Mucosa of stomach (tissue), 1 donor: ENCODE data around the gene PAK1IP1.

Source experiments
- H3K27me3 ChIP-seq: one replicate; pipeline ENCODE4 v1.7.0; 2013; ENCODE audit warnings: mild to moderate bottlenecking, low read length; ENCODE audit not compliant: control insufficient read depth, insufficient read depth
- H3K36me3 ChIP-seq: one replicate; pipeline ENCODE4 v1.7.0; 2013; ENCODE audit warnings: low read length; ENCODE audit not compliant: control insufficient read depth, insufficient read depth
- H3K4me1 ChIP-seq: one replicate; pipeline ENCODE4 v1.7.0; 2013; ENCODE audit warnings: mild to moderate bottlenecking, low read length; ENCODE audit not compliant: control insufficient read depth, insufficient read depth
- H3K4me3 ChIP-seq: one replicate; pipeline ENCODE4 v1.7.0; 2013; ENCODE audit warnings: low read length
- H3K9ac ChIP-seq: one replicate; pipeline ENCODE4 v1.7.0; 2013; ENCODE audit warnings: mild to moderate bottlenecking, low read length, moderate library complexity
- H3K9me3 ChIP-seq: one replicate; pipeline ENCODE4 v1.7.0; 2013; ENCODE audit warnings: mild to moderate bottlenecking, low read length, moderate library complexity; ENCODE audit not compliant: control insufficient read depth
- donor health status: Pancreatic carcinoma.

The PAK1IP1 gene

DNA sequence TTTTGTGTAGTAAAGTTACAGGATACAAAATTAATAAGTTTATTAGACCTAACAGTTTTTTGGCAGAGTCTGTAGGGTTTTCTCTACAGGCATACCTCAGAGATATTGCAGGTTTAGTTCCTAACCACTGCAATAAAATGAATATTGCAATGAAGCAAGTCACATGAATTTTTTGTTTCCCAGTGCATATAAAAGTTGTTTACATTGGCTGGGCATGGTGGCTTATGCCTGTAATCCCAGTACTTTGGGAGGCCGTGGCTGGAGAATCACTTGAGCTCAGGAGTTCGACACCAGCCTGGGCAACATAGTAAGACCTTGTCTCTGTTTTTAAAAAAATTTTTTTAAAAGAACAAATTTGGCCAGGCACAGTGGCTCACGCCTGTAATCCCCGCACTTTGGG lies 16.3 kb upstream of the PAK1IP1 start:
- H3K27me3 ChIP-seq: no peaks in the 10 kb centered on the region
- H3K4me1 ChIP-seq: no peaks in the 10 kb centered on the region
- H3K9ac ChIP-seq: no peak overlapping the region
- no peaks in the 10 kb centered on the region for H3K36me3 ChIP-seq
- H3K4me3 ChIP-seq: no peak overlapping the region
- H3K9me3 ChIP-seq: no peaks in the 10 kb centered on the region

DNA sequence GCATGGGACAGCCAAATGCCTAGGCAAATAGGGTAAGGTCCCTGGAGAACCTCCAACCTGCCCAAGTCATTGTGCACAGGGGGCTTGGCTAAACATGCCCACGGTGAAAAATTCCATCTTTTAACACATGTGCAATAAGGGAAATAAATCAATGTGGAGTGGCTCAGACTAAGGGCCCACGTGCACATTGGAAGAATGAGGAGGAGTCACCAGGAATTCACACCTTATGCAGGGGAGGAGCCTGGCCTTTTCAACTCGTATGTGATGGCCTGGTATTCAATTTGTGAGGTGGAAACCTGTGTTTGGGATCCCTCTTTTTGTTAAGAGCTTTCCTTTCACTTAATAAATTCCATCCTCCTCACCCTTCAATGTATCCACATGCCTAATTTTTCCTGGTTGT lies 13.0 kb upstream of the PAK1IP1 start:
- Histone ChIP-seq H3K9ac (no peak overlapping the region), H3K27me3 (no peaks in the 10 kb centered on the region), H3K4me3 (no peak overlapping the region), H3K36me3 (no peaks in the 10 kb centered on the region), H3K4me1 (no peaks in the 10 kb centered on the region), H3K9me3 (no peaks in the 10 kb centered on the region)

DNA sequence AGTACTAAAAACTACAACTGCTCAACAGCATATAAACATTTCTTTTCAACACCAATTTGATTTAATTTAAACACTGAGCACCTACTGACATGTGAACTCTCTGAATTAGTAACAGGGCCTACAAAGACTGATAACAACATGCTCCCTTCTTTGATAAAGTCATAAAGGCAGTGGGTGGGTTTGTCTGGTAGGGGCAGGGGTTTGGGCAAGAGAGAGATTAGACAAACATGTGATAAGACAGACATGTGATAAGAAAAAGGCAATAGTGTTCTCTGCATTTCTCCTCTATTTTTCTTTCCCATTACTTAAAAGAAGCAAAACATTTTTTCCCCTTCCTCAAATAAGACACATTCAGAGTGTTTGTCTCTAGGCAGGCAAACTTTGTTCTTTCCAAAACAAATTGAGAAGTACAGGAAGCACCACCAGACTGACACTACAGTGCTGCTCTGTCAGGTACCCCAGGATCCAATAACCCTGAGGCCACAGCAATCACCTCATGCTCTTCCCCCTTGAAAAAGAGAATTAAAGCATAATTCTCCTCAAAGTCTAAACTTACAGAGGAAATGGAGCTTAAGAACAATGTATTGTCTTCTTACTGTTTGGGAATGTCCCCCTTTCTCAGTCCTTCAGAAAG lies 12.3 kb upstream of the PAK1IP1 start:
- H3K4me1 ChIP-seq: no peaks in the 10 kb centered on the region
- H3K4me3 ChIP-seq: no peak overlapping the region
- no peak overlapping the region for H3K9ac ChIP-seq
- no peaks in the 10 kb centered on the region for H3K9me3 ChIP-seq
- H3K36me3 ChIP-seq: no peaks in the 10 kb centered on the region
- no peaks in the 10 kb centered on the region for H3K27me3 ChIP-seq

DNA sequence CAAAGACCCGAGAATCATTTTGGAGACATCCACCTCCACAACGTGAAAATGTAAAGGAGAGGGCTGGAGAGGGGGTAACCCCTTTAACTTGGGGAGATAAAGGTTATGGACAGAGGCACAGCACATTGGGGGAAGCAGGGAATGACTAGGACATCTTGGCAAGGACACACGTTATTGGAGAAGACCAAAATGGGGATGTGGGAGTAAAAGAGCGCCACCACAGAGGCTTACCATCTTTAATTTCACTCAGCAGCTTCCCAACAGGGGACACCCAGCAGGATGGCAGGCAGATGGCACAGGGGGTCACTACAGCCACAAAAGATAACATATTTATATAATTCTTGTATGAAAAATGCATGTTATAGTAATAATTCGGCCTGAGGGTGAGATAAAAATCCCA lies 10.2 kb upstream of the PAK1IP1 start:
- Histone ChIP-seq H3K36me3 (no peaks in the 10 kb centered on the region), H3K9ac (no peak overlapping the region), H3K4me1 (no peaks in the 10 kb centered on the region), H3K4me3 (no peak overlapping the region), H3K9me3 (no peaks in the 10 kb centered on the region), H3K27me3 (no peaks in the 10 kb centered on the region)

DNA sequence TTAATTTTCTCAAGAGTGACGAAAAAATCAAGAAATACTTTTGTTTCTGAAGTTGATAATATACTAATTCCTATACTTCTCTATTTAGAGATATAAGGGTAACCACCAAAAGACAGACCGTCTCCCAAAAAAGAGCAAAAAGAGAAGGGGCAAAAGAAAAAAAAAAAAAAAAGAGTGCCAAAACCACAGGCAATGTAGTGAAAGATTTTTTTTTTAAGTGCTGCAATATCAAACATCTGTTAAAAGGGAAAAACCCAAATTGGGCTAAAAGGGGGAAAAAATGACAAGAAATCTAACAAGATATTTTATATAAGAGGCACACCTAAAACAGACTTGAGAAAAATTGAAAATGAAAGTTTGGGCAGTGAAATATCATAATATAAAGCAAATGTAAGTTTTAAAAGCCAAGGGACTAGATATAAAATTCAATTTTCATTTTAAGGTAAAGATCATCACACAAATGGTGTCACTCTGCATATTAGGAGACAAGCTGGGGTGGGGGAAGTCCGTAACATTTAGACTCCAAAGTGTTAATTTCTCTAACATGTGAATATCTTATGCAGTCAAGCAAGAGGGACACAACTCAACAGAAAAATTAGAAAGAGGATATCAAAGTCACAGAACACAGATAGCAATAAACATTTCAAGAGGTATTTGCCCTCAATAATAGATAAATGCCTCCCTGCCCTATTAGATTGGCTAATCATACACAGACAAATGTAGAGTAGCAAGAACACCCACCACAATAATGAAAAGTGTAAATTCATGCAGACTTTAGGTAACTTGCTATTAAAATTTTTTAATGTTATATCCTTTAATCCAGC lies 9.5 kb upstream of the PAK1IP1 start:
- Histone ChIP-seq H3K27me3 (no peaks in the 10 kb centered on the region), H3K36me3 (no peaks in the 10 kb centered on the region), H3K9me3 (no peaks in the 10 kb centered on the region)

DNA sequence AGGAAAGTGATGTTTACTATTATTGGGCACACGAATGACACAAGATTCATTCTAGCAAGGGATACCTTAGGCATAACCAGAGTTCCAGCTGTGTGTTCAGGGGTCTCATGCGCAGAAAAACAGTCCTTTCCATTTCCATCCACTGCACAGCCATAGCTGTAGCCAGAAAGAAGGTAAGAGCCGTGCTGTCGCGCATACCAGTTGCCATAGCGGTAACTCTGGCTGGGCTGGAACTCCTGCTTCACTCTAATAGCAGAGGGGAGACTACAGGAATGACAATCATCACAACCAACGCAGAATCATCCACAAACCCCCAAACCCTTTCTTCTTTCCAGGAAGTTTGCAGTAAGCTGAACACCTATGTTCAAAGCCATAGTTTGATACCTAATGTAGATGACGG lies 7.9 kb upstream of the PAK1IP1 start:
- H3K9ac ChIP-seq: no peak overlapping the region
- H3K27me3 ChIP-seq: no peaks in the 10 kb centered on the region
- H3K9me3 ChIP-seq: no peaks in the 10 kb centered on the region
- H3K4me1 ChIP-seq: no peaks in the 10 kb centered on the region
- H3K4me3 ChIP-seq: no peak overlapping the region
- no peaks in the 10 kb centered on the region for H3K36me3 ChIP-seq

More for the DNA sequence above, 9.5 kb upstream of the PAK1IP1 start:
- Histone ChIP-seq H3K9ac (no peak overlapping the region), H3K4me1 (no peaks in the 10 kb centered on the region), H3K4me3 (no peak overlapping the region)

DNA sequence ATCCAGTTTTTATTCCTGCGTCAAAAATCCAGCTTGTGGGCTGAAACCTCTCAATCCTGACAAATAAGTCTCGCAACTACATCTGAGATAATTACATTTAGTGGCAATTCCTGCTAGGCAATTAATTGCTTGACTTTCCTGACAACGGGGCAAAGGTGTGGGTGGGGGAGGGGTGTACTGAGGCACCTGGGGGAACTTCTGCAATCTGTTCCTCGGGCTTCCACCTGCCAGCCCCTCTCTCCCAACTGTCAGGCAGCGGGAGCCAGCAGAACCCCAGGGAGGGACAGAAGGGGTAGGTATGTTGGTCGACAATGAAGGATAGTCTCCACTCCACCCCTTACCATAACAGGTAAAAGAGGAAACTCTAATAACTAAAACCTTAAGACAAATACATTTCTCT lies 7.2 kb upstream of the PAK1IP1 start:
- no peaks in the 10 kb centered on the region for H3K4me1 ChIP-seq
- H3K27me3 ChIP-seq: no peaks in the 10 kb centered on the region
- H3K4me3 ChIP-seq: no peak overlapping the region
- no peak overlapping the region for H3K9ac ChIP-seq
- H3K36me3 ChIP-seq: no peaks in the 10 kb centered on the region
- no peaks in the 10 kb centered on the region for H3K9me3 ChIP-seq

DNA sequence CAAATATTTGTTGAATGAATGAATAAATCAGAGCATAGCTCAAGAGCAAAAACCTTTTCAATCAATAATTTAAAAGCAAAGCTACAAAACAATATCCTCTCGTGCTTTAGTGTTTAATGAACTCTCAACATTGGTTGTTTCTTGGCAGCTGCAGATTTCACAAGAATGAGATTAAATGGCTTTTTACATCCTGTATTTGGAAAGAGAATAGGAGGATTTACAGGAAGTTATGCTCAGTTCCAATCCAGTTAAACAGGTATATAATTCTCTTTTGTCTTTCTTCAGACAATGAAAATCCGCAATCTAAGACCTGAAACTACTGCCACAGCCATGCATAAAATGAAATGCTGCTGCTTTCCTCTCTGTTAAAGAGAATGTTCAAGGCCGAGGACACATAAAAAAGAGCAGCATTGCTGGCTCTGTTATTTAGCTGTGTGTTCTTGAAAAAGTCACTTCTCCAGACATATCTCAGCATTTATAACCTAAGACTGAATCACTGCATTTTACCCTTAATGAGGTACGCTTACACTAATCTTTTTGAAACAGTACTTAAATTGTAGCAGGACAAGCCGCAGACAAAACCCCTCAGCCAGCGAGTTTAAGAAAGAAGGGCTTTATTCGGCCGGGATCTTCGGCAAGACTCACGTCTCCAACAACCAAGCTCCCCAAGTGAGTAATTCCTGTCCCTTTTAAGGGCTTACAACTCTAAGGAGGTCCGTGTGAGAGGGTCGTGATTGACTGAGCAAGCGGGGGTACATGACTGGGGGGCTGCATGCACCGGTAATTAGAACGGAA lies 3.9 kb upstream of the PAK1IP1 start:
- no peaks in the 10 kb centered on the region for H3K27me3 ChIP-seq
- H3K4me3 ChIP-seq: no peak overlapping the region
- no peak overlapping the region for H3K9ac ChIP-seq
- no peaks in the 10 kb centered on the region for H3K36me3 ChIP-seq
- H3K4me1 ChIP-seq: peaks cover 10% of the 10 kb centered on the region
- H3K9me3 ChIP-seq: no peaks in the 10 kb centered on the region

DNA sequence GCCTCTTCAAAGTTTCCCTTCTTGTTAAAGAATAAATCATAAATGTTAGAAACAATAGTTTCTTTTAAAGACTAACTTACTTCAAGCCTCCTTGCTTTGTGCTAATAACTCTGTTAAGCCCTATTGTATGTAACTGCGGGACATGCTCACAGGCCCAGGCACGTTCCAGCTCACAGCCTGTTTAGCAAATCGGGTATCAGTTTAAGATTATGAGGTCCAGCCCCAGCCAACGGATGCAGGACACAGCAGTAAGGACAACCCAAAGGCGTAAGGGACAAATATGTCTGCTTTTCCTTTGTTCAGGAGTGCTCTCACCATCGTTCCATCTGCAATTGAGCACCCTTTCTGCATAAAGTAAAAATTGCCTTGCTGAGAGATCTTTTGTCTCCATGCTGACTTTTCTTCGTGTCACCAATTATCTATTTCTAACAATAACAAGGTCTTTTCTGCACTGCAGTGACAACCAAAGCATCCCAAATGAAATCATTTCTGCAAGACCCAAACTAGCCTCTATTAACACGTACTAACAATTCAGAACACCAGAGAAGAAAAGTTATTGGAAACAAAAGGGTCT lies 1.7 kb upstream of the PAK1IP1 start:
- H3K4me3 ChIP-seq: peak overlapping the region; percentile 73
- H3K36me3 ChIP-seq: no peaks in the 10 kb centered on the region
- peak overlapping the region; percentile 94 for H3K9ac ChIP-seq
- no peaks in the 10 kb centered on the region for H3K9me3 ChIP-seq
- H3K4me1 ChIP-seq: peaks cover 12% of the 10 kb centered on the region
- H3K27me3 ChIP-seq: no peaks in the 10 kb centered on the region

DNA sequence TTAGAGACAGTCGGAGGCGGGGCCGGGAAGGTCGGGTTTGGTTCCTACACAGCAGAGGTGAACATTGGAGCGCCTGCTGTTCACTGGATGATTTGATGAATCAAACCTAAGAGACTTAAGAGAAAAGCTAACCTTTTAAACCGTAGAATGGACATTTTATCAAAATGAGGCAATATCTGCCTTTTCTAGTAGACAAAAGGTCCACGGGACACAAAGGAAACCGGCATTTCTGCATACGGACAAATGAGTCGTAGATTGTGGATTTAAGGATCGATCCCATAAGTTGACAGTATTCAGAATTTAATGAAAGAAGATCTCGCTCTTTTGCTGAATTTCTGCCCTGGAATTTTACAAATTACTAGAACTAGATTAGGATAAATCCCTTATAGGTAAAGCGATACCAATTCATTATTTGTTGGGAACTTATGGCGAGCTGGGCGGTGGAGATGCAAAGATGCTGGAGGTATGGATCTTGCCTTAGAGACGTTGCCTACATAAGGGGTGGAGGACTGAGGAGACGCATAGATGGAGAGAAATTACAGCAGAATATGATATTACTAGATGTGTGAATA lies 400 bp downstream of the PAK1IP1 start:
- no peaks in the 10 kb centered on the region for H3K27me3 ChIP-seq
- H3K4me3 ChIP-seq: peak overlapping the region; percentile 73
- H3K9ac ChIP-seq: peak overlapping the region; percentile 94
- H3K36me3 ChIP-seq: no peaks in the 10 kb centered on the region
- H3K9me3 ChIP-seq: no peaks in the 10 kb centered on the region
- H3K4me1 ChIP-seq: peaks cover 12% of the 10 kb centered on the region

DNA sequence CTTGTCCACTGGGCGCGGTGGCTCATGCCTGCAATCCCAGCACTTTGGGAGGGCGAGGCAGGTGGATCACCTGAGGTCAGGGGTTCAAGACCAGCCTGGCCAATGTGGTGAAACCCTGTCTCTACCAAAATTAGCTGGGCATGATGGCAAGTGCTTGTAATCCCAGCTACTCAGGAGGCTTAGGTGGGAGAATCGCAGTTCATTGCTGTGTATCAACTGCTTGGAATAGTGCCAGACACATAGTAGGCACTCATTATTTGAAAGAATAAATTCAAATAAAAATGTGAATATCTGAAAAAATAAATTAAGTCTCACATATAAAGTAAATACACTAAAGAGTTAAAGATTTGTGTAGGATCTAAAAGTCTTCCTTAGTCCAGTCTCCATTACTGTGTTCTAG lies 1.9 kb downstream of the PAK1IP1 start:
- no peaks in the 10 kb centered on the region for H3K36me3 ChIP-seq
- H3K9me3 ChIP-seq: no peaks in the 10 kb centered on the region
- no peaks in the 10 kb centered on the region for H3K27me3 ChIP-seq
- H3K4me1 ChIP-seq: peaks cover 12% of the 10 kb centered on the region
- no peak overlapping the region for H3K4me3 ChIP-seq
- H3K9ac ChIP-seq: no peak overlapping the region
